ENCODE results near the gene DIO1.

GRCh38 chr1:53902235-53903138 lies 8.5 kb downstream of the DIO1 start:
- TF ChIP-seq CTCF (IDR thresholded peaks at IDR 0.05) (no peak), POLR2A (IDR thresholded peaks at IDR 0.05) (no peak)
